Activated T-helper 1 cell treated with anti-CD3 and anti-CD28 coated beads, Interleukin-12 subunit alpha, Interleukin-12 subunit beta, Interleukin-2, Interleukin-4 antibody, amounts not matched to agents 30 ng/mL and 10 ng/mL and 1 ng/mL, durations not matched to agents 14 hours and 24 hours and 36 hours (primary cell): ENCODE measurements around the gene FOXN3. TPM values are rescaled to one million over a fixed set of nuclear protein-coding genes. Genes with fewer than 3 reads are reported as not detected.
"Not testable (repeated sequence)": the region's sequence is repeated elsewhere in the genome, so short reads cannot be mapped to it uniquely, and the experiment has no call there.

Source experiments
- DNase-seq: peaks from one replicate; pipeline ENCODE4 v3.0.0; 2021; ENCODE audit warnings: low spot score
- H3K27ac Mint-ChIP-seq: one replicate; pipeline ENCODE4 v1.8.0; 2021; ENCODE audit warnings: mild to moderate bottlenecking, mixed read lengths
- H3K27me3 Mint-ChIP-seq: one replicate; pipeline ENCODE4 v1.8.0; 2022; ENCODE audit warnings: mild to moderate bottlenecking, moderate library complexity, mixed read lengths; ENCODE audit not compliant: insufficient read depth
- H3K36me3 Mint-ChIP-seq: one replicate; pipeline ENCODE4 v1.8.0; 2021; ENCODE audit warnings: low read depth, mixed read lengths
- H3K4me1 Mint-ChIP-seq: one replicate; pipeline ENCODE4 v1.8.0; 2021; ENCODE audit warnings: low read depth, mixed read lengths
- H3K4me3 Mint-ChIP-seq: one replicate; pipeline ENCODE4 v1.8.0; 2021; ENCODE audit warnings: mild to moderate bottlenecking, moderate library complexity, mixed read lengths
- H3K9me3 Mint-ChIP-seq: one replicate; pipeline ENCODE4 v1.8.0; 2021; ENCODE audit warnings: mixed read lengths
- intact Hi-C: fragments of 100-400 bp; cut with micrococcal nuclease; formaldehyde crosslinking; loops from one replicate; pipeline ENCODE4 v1.15.1; 2024
- total RNA-seq: library from RNA; stranded (reverse); gene quantifications from 2 replicates; pipeline ENCODE4 v1.2.3, GENCODE V29; 2022

Gene FOXN3
- total RNA-seq, 1 donor from 2014 or later: 86.9 TPM

GRCh38 chr14:89207925-89208328 is 209.1 kb downstream of the FOXN3 start:
- no peaks in the 10 kb centered on the region for H3K9me3 Mint-ChIP-seq
- peaks cover 7% of the 10 kb centered on the region for H3K4me1 Mint-ChIP-seq
- no peak for DNase-seq
- no peaks in the 10 kb centered on the region for H3K27me3 Mint-ChIP-seq
- H3K36me3 Mint-ChIP-seq: peaks cover 9% of the 10 kb centered on the region
- intact Hi-C loops: no loop called here
- no peak overlapping the region for H3K4me3 Mint-ChIP-seq
- no peak overlapping the region for H3K27ac Mint-ChIP-seq

DNA sequence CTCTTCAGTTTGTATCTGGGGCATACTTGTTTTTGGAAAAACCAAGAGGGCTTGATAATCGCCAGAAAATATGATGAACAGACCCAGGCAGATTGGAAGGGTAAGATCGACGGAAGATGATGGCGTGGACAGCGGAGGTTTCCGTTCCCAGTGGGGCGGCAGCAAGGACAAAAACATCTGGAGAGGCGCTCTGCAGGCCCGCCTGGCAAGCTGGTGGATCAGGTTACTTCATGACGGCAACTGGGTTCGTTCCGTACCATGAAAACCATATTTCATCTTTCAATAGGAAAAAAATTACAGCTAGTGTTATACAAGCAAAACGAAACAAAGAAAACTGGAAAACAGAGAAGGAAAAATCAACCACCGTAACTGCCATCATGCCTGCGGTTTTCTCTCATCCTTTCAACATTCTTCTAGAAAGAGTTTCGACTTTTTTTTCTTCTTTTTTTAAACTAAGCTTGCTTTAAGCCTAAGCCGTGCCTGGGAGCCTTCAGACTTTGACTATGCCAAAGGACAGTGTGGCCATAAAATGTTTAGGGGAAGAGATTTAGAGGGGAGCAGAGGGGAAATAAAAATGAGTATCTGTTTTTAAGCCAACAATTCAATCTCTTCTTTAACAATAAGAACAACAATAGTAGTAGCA is 210.5 kb downstream of the FOXN3 start:
- Mint-ChIP-seq H3K4me3 (no peak overlapping the region), H3K9me3 (no peaks in the 10 kb centered on the region), H3K27me3 (no peaks in the 10 kb centered on the region), H3K36me3 (peaks cover 9% of the 10 kb centered on the region), H3K4me1 (peaks cover 20% of the 10 kb centered on the region), H3K27ac (no peak overlapping the region)
- intact Hi-C loops: no loop called here
- no peak for DNase-seq

DNA sequence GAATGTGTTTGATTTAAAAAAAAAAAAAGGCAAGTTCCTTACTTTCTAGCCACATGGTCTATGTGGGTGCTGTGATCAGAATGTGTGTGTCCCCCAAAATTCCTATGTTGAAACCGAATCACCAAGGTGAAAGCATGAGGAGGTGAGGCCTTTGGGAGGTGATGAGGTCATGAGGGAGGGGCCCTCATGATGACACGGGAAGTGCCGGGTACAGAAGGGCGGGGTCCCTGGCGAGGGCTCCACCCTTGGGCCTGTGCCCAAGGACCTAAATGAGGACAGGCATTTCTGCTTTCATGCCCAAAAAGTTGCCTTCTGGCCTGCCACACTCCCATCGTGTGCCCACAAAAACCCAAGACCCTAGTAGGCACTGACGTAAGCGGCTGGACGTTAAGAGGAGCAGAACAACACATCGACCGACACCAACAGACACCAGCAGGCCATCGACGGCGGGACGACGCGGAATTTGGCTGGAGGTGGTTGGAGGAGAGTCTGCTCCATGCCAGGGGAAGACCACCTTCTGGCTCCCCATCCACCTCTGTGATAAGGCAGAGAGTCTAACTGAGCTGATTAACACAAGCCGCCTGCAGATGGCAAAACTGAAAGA is 211.8 kb downstream of the FOXN3 start:
- intact Hi-C loops: no loop called here
- Mint-ChIP-seq H3K4me3 (no peak overlapping the region), H3K4me1 (peaks cover 24% of the 10 kb centered on the region), H3K27ac (no peak overlapping the region), H3K36me3 (peaks cover 7% of the 10 kb centered on the region), H3K27me3 (no peaks in the 10 kb centered on the region), H3K9me3 (no peaks in the 10 kb centered on the region)
- no peak for DNase-seq

DNA sequence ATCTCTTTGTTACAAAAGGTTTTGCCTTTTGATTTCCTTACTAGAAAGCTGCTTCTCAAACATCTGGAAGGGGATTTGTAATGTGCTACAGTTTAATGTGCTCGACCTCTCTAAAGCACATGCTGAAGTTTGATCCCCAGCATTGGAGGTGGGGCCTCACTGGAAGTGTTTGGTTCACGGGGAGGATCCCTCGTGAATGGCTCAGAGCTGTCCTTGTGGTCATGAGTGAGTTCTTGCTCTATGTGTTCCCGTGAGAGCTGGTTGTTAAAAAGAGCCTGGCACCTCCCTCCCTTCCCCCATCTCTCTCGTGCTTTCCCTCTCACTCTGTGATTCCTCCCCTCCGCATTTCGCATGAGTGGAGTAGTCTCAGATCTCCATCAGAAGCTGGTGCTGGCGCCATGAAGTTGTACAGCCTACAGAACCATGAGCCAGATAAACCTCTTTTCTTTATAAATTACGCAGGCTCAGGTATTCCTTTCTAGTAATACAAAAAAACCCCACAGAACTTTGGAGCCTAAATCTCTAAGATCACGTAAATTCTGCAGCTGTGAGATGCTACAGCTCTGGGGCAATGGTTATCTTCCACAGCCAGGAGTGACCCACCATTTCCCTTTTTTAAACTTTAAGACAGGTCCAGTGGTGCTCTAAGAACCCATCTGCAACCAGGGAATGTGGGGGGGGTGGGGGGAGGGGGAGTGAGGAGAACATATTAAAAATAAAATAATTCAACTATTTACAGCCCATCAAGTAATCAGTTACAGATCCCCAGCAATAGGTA is 214.4 kb downstream of the FOXN3 start:
- peaks cover 18% of the 10 kb centered on the region for H3K36me3 Mint-ChIP-seq
- H3K4me3 Mint-ChIP-seq: no peak overlapping the region
- peaks cover 28% of the 10 kb centered on the region for H3K4me1 Mint-ChIP-seq
- intact Hi-C loops: no loop called here
- no peaks in the 10 kb centered on the region for H3K9me3 Mint-ChIP-seq
- no peak for DNase-seq
- no peak overlapping the region for H3K27ac Mint-ChIP-seq
- no peaks in the 10 kb centered on the region for H3K27me3 Mint-ChIP-seq

GRCh38 chr14:89201645-89202044 is 215.4 kb downstream of the FOXN3 start:
- no peaks in the 10 kb centered on the region for H3K27me3 Mint-ChIP-seq
- peaks cover 25% of the 10 kb centered on the region for H3K36me3 Mint-ChIP-seq
- no peaks in the 10 kb centered on the region for H3K9me3 Mint-ChIP-seq
- intact Hi-C loops: no loop called here
- no peak for DNase-seq
- H3K27ac Mint-ChIP-seq: no peak overlapping the region
- H3K4me3 Mint-ChIP-seq: no peak overlapping the region
- peaks cover 33% of the 10 kb centered on the region for H3K4me1 Mint-ChIP-seq

- H3K9me3 Mint-ChIP-seq, H3K27me3 Mint-ChIP-seq, intact Hi-C loops, DNase-seq, H3K4me3 Mint-ChIP-seq: not testable (repeated sequence)
- H3K36me3 Mint-ChIP-seq: peaks cover 23% of the 10 kb centered on the region
- peak overlapping the region; percentile 13 for H3K27ac Mint-ChIP-seq
- peaks cover 40% of the 10 kb centered on the region for H3K4me1 Mint-ChIP-seq
Measured at GRCh38 chr14:89199357-89199756, 217.7 kb downstream of the FOXN3 start.

GRCh38 chr14:89198544-89199329 is 218.3 kb downstream of the FOXN3 start:
- H3K36me3 Mint-ChIP-seq: peaks cover 23% of the 10 kb centered on the region
- H3K4me3 Mint-ChIP-seq: no peak overlapping the region
- H3K4me1 Mint-ChIP-seq: peaks cover 40% of the 10 kb centered on the region
- intact Hi-C loops: no loop called here
- H3K27me3 Mint-ChIP-seq: no peaks in the 10 kb centered on the region
- H3K9me3 Mint-ChIP-seq: no peaks in the 10 kb centered on the region
- H3K27ac Mint-ChIP-seq: peak overlapping the region; percentile 13
- no peak for DNase-seq

DNA sequence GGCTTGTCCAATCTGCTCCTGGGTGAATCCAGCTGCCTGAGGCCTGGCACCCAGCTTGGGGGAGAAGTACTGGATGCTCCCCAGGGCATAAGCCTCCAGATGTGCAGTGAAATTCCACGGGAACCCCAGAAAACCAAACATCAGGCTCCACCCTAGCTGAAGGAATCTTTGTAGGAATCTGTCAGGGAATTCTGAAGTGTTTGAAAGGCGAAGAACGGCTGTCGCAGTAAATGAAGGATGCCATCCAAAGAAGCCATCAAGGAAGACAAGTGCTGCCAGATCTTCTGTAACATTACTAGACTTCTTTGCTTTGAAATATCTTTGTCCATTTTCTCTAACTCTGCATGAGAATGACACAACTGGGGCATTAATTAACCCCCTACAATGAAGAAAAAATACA is 219.4 kb downstream of the FOXN3 start:
- Mint-ChIP-seq H3K9me3 (no peaks in the 10 kb centered on the region), H3K4me1 (peaks cover 39% of the 10 kb centered on the region), H3K36me3 (peaks cover 23% of the 10 kb centered on the region), H3K27ac (no peak overlapping the region), H3K4me3 (no peak overlapping the region), H3K27me3 (no peaks in the 10 kb centered on the region)
- intact Hi-C loops: no loop called here
- no peak for DNase-seq

DNA sequence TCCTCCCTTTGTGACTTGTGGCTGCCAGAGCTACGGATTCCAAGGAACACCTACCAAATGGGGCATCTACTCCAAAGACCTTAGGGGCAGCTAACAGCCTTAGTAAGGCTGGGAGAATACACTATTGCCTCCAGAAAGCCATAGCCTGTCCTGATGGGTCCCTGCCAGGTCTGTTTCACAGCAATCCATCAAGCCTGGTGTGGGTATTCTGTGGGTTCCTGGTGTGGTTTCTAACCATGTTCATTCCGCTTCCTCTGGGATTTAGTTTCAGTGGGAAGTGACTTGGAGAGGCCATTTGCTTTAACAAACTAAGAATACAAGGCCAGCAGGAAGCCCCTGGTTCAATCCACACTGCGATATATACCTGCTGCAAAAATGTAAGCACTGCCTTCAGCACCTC is 220.5 kb downstream of the FOXN3 start:
- no peak overlapping the region for H3K27ac Mint-ChIP-seq
- no peaks in the 10 kb centered on the region for H3K9me3 Mint-ChIP-seq
- H3K4me3 Mint-ChIP-seq: no peak overlapping the region
- H3K4me1 Mint-ChIP-seq: peaks cover 28% of the 10 kb centered on the region
- no peak for DNase-seq
- H3K27me3 Mint-ChIP-seq: no peaks in the 10 kb centered on the region
- peaks cover 23% of the 10 kb centered on the region for H3K36me3 Mint-ChIP-seq
- intact Hi-C loops: no loop called here

DNA sequence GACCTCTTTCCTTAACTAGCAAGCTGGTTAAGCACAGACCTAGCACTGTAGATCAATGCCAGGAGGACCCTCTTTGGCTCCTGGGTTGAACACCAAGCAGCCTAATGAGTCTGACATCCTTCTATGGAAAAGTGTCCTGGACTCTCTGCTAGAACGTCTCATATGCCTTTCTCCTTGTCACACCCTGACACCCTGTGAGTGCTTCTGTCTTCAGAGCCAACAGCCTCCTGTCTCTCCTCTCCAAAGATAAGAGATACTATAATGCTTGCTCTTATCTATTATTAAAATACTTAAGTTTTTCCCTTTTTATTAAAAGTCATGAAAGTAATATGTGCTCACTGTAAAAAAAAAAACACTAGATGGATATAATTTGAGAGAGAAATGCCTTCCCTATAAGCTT is 222.7 kb downstream of the FOXN3 start:
- Mint-ChIP-seq H3K36me3 (peaks cover 24% of the 10 kb centered on the region), H3K9me3 (no peaks in the 10 kb centered on the region), H3K27me3 (no peaks in the 10 kb centered on the region), H3K4me3 (no peak overlapping the region), H3K4me1 (peaks cover 21% of the 10 kb centered on the region), H3K27ac (no peak overlapping the region)
- intact Hi-C loops: no loop called here
- DNase-seq: no peak

DNA sequence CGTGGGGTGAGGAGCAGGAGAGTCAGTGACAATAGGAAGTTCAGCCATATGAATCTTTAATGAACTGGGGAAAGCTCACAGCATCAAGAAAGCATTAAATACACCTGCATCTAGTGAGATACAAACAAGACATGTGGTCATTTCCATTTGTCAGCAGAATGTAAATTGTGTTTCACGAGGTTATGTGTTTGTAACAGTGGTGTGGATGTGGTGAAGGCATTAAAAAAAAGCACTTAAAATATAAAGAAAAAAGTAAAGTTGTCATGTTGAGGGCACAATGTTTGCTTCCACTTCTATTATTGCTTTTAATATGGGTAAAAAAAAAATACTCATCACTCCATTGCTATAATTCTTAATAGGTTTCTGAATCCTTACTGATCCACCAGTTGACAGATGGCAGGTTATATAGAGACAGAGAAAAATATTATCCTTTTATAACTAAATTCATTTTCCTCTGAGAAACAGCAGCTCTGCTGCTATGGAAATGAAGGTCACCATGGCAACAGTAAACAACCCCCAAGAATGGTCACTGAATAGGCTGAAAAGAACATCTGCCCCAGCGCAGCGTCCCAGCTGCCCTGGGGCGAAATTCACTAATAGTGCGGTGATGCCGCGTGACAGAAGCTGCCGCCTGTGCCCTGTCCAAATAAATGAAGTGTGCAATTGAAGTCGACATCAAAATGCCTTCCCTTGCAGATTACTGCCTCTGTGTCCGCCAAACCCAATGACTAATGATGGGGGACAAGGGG is 226.1 kb downstream of the FOXN3 start:
- H3K4me3 Mint-ChIP-seq: no peak overlapping the region
- no peak overlapping the region for H3K27ac Mint-ChIP-seq
- H3K36me3 Mint-ChIP-seq: peaks cover 7% of the 10 kb centered on the region
- H3K4me1 Mint-ChIP-seq: peaks cover 5% of the 10 kb centered on the region
- H3K27me3 Mint-ChIP-seq: no peaks in the 10 kb centered on the region
- H3K9me3 Mint-ChIP-seq: no peaks in the 10 kb centered on the region
- intact Hi-C loops: no loop called here
- no peak for DNase-seq

DNA sequence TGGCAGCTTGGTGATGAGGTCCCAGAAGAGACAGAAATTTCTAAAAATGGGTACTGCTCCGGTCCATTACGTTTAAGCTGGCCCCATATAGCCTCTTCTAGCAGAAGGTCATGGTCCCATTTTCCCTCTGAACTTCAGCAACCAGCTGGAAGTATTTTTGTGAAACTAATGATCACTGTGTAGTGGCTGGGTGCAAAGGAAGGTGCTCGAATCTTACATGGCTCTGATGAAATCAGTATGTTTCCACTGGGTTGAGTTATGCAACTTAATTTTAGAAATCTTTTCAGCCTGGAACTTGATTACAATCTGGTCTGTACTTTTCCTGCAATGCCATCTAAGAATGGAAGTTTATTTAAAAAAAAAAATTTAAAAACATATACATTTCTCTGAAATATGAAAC is 228.5 kb downstream of the FOXN3 start:
- no peak overlapping the region for H3K4me3 Mint-ChIP-seq
- no peaks in the 10 kb centered on the region for H3K9me3 Mint-ChIP-seq
- H3K36me3 Mint-ChIP-seq: peaks cover 6% of the 10 kb centered on the region
- no peak for DNase-seq
- H3K27me3 Mint-ChIP-seq: no peaks in the 10 kb centered on the region
- H3K4me1 Mint-ChIP-seq: no peaks in the 10 kb centered on the region
- no peak overlapping the region for H3K27ac Mint-ChIP-seq
- intact Hi-C loops: no loop called here
